ENCODE measurements around the gene SPATA2L.

Gene SPATA2L, protein sequence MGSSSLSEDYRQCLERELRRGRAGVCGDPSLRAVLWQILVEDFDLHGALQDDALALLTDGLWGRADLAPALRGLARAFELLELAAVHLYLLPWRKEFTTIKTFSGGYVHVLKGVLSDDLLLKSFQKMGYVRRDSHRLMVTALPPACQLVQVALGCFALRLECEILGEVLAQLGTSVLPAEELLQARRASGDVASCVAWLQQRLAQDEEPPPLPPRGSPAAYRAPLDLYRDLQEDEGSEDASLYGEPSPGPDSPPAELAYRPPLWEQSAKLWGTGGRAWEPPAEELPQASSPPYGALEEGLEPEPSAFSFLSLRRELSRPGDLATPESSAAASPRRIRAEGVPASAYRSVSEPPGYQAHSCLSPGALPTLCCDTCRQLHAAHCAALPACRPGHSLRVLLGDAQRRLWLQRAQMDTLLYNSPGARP

DNA sequence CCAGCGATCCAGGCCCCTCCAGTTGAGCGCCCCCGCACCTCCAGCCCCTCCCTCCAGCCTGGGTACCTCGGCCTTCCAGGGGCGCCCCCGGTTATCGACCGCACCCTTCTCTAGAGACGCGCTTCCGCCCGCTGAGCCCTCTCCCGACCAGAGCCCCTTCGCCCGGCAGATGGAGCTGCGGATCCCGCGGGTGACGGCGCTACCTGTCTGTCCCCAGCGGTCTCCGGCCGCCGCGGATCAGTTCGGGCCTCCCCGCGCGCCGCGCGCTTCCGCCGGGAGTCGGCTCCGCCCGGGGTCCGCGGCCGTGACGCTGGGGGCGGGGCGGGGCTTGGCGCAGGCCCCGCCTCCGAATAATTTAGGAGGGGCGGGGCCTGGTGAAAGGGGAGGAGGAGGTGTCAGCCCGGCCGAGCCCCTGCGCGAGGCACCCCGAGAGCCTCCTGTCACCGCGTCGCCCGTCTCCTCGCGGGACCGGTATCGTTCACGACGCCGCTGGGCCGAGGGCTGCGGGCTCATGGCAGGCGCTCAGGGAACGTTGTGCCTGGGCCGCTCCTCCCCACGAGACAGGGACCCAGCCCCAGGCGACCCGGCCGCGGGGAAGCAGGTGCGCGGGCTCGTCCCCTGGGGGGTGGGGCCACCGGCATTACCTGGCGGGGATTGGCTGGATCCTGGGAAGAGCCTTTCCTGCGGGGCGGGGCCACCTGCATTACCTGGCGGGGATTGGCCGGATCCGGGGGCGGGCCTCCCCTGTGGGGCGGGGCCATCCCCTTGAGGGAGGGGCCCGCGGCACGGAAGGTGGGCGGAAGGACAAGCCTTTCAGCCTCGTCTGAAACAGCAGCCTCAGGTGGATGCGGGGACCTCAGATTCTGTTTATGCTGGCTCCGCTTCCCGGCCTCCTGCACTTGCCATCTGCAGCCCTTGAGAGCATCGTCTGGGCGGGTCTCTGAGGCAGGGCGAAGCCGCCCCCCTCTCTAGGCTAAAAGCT is at the start of gene SPATA2L:
Gene SPATA2L, minus strand, starts transcription at position 281 of the 982 bp plus-strand sequence. CDS start 473 bp downstream, outside the sequence.
- peak; percentile 95 for DNase-seq (ENCODE audit: low spot score)

DNA sequence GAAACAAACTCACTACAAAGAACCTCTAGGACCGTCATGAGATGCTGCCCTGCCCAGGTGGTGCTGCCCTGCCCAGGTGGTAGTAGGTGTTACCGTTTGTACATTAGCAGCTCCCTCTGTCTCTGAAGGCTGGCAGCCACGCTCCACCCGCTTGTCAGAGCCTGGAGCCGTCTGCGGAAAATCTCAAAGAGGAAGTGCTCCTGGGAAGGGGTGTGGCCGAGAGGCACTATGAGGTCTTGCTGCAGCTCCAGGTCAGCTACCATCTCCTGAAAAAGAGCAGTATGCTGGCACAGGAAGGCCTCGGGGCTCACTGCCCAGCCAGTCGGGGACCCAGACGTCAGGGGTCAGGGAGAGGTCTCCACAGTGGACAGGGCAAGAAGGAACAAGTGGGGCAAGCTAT is 48.1 kb upstream of the SPATA2L start:
- DNase-seq (ENCODE audit: low spot score): no peak

DNA sequence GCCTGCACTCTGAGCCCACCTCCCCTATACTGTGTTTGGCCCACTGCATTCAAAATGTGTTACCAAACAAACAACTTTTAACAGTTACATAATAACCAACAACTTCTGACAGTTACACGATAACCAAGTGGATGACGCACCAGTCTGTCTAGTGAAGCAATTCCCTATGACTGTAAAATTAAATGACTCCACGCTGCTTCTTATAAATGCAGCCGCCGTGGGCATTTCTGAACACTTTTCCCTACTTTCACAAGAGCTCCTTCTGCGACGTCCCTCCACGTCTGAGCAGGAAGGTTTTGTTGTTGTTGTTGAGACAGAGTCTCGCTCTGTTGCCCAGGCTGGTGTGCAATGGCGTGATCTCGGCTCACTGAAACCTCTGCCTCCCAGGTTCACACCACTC is 47.4 kb upstream of the SPATA2L start:
- no peak for DNase-seq (ENCODE audit: low spot score)

DNA sequence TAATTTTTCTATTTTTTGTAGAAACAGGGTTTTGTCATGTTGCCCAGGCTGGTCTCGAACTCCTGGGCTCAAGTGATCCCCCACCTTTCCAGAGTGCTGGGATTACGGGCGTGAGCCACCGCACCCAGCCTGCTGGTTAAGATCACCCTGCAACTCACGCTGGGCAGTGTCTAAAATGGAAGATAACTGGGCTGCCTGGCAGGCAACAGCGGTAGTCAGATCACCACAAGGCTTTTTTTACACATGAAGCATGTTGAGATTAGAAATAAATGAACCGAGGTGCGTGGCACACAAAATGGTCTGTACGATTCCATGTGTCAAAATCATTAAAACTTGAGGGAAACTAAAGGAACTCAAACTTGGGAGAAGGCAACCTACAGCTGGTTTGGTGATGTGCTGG is 46.6 kb upstream of the SPATA2L start:
- no peak for DNase-seq (ENCODE audit: low spot score)

DNA sequence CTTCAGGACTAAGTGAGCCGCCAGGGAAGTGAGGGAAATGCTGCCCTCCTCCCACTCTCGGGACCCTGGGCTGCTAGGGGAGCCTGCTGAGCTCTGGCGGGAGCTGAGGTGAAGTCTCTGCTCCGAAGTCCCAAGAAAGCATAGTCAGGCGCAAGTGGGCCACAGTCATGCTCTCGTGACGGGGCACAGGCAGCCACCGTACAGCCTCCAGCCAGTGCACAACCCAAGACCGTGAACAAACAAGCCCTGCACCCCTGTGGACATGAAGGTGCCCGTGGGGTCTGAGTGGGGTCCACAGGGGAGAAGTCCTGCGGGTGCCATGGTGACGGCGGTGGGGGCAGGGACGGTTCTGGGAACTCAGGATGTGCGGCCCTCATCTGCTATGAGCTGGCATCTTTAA is 44.5 kb upstream of the SPATA2L start:
- DNase-seq (ENCODE audit: low spot score): no peak

DNA sequence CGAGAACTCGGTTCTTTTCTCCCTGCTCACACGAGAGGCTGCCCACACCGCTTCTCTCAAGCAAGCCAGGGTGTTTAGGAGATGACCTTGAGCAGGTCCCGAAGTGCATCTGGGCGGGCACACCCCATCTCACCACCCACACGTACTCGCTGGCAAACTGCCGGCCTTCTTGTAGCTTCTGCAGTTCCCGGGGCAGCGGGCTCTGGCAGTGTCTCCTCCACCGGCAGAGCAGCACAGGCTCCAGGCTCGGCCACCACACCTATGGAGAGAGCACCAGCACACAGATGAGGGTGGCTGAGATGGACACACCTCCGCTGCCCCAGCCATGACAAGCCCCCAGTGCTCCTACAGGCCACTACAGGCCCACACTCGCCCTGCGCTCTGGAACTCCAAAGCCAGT is 43.3 kb upstream of the SPATA2L start:
- DNase-seq (ENCODE audit: low spot score): no peak

DNA sequence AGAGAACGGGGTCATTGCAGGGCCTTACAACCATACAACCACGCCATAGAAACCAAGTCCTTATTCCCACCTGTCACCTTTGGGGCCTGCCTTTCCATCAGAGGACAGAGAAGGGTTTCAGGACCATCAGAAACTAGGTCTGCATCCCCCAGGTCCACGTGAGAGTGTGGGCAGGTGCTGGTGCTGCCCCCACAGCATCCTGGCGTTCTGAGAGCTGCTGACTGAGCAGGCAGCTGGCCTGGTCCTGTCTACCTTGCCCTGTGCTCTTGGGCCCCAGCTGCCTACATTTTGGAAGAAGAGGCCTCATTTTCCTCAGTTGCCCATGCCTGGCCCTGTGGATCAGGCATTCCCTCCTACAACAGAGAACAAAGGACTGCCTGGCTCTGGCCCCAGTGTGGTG is 41.4 kb upstream of the SPATA2L start:
- no peak for DNase-seq (ENCODE audit: low spot score)

DNA sequence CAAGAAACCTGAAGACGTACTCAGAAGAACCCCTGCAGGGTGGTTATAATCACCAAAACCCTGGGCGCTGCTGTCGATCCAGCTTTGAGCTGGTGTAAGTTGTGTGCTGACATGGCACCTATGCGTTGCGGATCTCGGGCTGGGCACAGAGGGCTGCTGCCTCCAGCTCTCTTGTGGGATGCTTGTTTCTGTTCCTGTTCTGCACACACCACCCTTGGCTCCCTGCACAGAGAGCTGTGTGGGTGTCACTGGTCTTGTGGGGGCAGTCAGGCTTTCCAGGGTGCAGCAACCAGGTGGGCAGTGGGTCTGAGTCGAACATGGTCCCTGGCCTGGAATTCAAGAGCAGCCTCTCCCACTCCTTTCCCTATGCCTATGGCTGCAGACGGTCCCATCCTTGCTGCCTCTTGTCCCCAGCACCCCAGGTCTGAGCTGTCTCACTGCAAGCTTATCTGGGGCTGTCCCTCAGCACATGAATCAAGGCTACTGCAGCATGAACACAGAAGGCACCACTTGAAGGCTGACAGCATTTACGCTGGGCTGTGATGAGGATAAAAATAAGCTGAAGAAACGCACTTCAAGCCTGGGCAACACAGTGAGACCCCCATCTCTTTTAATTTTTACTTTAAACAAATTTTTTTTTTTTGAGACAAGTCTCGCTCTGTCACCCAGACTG is 40.0 kb upstream of the SPATA2L start:
- DNase-seq (ENCODE audit: low spot score): no peak

DNA sequence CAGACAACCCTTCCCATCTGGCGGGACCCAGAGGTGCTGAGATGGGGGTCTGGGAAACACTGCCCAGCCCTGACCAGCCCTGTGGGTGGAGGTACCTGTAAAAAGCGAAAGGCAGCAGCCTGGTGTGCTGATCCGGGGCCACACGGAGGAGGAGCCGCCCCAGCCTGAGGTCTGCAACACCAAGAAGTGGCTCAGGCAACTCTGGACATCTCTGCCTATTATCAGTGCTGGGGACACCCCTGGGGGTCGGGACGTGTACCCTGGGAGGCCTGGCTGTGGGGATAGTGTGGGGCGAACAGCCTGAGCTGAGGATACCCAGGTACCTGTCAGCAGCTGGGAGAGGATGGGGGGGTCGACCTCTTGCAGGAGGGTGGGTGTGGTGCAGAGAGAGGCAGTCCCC is 37.9 kb upstream of the SPATA2L start:
- no peak for DNase-seq (ENCODE audit: low spot score)

DNA sequence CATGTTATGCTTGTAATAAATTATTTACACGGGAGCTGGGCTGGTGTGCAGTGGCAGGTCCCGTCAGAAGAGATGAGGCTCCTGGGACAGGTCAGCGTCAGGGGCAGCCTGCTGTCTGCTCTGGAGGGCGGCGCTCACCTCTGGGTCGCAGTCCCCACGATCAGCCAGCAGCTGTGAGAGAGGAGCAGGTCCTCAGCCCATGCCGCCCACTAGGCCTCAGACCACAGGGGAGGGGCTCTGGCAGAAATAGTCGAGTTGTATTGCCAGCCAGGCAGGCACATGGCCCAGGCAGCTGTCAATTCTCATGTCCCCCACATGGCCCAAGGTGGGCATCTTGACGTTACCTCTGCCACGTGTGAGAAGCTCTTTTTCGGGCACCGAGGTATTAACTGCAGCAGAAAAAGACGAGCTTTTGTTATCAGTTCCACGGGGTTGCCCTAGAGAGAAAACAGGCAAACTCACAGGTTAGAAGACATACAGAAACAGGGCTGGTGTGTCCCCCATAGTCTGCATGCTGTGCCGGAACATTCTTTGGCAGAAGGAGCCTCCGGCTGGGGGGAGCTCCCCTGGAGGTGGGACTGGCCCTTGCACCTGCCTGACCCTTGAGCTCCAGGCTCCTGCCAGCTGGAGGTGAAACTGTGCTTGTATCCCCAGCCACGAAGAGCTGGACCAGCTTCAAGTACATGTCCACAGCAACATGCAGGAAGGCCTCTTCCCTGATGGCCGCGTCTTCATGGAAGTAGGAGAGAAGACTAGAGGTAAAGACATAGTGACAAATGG is 37.2 kb upstream of the SPATA2L start:
- DNase-seq (ENCODE audit: low spot score): no peak

DNA sequence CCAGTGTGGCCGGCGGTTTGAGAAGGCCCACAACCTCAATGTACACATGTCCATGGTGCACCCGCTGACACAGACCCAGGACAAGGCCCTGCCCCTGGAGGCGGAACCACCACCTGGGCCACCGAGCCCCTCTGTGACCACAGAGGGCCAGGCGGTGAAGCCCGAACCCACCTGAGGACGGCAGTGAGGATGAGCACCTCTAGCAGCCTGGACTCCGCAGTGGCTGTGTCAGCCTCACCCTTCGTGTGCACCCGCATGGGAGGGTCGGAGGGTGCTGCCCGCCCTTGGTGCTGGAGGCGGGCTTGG is 36.5 kb upstream of the SPATA2L start:
- DNase-seq (ENCODE audit: low spot score): no peak

DNA sequence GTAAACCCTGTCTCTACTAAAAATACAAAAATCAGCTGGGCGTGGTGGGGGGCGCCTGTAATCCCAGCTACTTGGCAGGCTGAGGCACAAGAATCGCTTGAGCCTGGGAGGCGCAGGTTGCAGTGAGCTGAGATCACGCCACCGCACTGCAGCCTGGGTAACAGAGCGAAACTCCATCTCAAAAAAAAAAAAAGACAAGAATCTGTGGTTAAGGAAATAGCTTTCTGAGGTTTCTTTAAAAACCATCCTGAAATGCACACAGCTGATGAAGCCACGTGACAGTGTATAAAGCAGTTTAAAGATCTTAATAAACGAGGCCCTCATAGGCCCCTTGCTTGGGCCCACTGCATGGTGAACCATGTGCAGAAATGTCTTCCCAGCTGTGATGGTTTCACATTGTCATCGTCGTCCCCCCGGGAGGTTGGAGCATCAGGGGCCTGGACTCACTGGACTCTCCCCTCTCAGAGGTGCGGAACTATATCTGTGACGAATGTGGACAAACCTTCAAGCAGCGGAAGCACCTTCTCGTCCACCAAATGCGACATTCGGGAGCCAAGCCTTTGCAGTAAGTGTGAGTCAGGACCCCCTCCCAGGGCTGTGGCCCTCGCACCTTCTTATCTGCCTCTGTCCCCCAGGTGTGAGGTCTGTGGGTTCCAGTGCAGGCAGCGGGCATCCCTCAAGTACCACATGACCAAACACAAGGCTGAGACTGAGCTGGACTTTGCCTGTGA is 36.0 kb upstream of the SPATA2L start:
- DNase-seq (ENCODE audit: low spot score): no peak

DNA sequence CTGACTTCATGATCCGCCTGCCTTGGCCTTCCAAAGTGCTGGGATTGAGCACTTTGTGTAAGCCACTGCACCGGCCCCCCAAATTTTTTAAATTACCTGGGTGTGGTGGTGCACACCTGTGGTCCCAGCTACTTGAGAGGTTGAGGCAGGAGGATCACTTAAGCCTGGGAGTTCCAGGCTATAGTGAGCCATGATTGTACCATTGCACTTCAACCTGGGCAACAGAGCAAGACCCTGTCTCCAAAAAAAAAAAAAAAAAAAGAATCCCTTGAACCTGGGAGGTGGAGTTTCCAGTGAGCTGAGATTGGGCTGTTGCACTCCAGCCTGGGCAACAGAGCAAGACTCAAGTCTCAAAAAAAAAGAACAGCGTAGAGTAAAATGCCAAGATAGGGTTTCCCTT is 35.0 kb upstream of the SPATA2L start:
- no peak for DNase-seq (ENCODE audit: low spot score)

DNA sequence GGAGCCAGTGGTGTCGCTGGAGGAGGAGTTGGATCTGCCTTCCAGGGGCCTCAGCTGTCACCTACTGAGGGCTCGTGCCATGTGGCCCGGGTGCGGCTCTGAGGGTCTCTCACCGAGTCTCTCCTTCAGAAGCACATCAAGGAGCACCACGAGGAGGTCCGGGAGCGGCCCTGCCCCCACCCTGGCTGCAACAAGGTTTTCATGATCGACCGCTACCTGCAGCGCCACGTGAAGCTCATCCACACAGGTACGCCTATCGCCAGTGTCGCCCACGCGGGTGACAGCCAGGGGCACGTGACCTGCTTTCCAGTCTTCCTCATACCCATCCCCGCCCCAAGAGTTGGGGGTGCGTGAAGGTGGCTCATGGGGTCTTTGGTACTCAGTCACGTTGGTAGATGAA is 32.3 kb upstream of the SPATA2L start:
- no peak for DNase-seq (ENCODE audit: low spot score)

DNA sequence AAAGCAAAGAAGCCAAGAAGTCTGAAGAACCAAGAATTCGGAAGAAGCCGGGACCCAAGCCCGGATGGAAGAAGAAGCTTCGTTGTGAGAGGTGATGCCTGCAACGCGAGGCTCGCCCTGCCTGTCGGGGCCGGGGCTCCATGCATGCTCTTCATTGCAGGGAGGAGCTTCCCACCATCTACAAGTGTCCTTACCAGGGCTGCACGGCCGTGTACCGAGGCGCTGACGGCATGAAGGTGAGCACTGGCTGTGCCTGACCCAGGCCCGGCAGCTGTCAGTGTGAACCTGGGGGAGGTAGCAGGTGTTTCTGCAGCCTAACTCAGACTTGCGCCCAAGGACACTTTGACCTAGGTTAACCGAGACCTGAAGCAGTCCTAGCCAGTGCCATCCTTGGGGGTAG is 31.8 kb upstream of the SPATA2L start:
- no peak for DNase-seq (ENCODE audit: low spot score)

DNA sequence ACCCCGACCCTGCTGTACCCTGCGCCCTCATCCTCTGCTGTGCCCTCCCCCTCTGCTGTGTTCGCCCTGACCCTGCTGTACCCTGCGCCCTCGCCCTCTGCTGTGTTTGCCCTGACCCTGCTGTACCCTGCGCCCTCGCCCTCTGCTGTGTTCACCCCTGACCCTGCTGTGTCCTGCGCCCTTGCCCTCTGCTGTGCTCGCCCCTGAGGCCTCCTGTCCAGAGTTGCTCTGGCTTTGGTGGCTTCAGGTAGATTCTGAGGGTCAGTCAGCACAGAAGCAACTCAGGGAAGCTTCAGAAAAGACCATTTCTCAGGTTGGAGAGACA is 31.4 kb upstream of the SPATA2L start:
- DNase-seq (ENCODE audit: low spot score): no peak

DNA sequence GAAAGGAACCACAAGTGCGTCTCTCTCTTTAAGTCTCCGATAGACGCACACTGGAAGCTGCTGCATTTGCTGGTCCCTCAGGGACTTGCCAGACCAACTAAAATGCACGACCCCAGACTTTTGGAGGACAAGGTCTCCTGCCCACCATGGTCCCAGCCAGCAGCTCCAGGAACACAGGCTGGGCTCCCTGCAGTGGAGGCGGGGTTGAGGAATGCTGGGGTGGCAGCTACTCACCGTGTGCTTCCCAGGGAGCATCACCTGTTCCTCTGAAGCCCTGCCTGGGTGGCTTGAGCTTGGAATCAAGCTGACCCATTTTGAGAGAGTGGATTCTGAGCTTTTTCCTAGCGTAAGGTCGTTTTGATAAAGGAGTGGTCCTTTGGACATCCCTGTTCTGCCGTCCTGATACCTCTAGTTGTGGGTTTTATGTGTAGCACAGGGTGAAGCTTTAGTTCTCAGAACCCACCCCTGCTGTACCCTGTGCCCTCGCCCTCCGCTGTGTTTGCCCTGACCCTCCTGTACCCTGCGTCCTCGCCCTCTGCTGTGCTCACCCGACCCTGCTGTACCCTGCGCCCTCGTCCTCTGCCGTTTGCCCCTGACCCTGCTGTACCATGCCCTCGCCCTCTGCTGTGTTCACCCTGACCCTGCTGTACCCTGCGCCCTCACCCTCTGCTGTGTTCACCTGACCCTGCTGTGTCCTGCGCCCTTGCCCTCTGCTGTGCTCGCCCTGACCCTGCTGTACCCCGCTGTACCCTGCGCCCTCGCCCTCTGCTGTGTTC is 30.8 kb upstream of the SPATA2L start:
- DNase-seq (ENCODE audit: low spot score): no peak

DNA sequence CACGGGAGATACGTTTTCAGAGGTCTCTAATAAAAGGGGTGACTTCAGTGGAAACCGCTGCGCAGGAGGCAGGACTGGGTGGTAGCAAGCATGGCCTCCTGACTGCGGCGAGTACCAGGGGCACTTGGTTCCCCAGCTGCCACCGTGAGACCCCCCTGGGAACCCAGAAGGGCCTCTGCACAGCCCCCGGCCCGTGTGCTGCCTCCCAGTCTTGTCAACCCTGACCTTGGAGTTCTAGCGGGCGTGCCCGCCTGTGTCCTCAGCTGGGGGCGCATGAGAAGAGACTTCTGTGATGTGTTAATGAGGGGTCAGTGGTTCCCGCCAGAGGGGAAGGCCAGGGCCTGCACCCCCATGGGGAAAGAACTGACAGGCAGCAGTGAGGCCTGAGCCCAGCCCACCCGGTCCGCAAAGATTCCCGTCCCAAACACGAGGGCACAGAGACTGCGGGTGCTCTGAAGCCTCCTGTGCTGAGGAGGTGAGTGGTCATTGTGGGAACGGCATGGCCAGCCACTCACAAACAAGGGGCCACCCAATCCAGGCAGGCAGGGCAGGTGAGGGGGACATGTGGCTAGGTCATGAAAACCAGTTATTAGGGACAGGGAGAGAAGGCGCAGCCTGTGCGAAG is 29.2 kb upstream of the SPATA2L start:
- no peak for DNase-seq (ENCODE audit: low spot score)

DNA sequence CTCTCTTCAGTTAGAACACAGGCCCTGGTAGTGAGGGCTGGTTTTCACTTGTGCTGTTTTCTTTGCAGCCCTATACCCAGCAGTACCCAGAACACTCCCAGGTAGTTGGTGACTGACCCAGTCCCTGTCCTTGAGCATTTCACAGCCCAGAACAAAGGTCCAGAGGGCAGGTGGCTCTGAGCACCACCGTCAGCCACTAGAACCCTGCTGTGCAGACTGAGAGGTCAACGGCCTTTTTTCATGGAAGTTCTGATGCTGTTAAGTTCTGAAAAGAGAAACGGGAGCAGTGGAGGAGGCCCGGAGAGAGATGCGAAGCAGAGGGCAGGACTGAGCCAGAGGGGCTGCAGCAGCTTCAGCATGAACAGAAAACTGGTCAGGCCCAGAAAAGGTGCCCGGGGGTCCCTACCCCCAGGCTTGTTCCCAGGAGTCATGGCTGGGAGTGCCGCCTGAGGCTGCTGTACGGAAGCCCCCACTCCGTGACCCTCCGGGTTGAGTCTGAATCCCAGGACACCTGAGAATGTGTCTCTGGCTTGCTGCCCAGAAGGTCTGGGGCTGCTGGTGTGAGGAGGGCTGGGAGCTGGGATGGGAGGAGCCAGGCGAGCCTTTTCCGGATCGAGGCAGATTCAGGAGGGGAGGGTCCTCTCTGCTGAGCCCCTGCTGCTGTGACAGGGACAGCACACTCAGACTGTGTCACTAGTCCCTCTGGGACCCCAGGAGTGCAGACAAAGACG is 28.5 kb upstream of the SPATA2L start:
- peak; percentile 38 for DNase-seq (ENCODE audit: low spot score)
